K562 (cell line): Measurements from ENCODE around the gene IRAK2. TPM values are rescaled to one million over a fixed set of nuclear protein-coding genes. Genes with fewer than 3 reads are reported as not detected.

ENCODE experiments used
- ATAC-seq: fragments of 200-7000 bp; cut with Tn5 transposase; 3 replicates; pipeline ENCODE4 v1.9.1; 2020; ENCODE audit warnings: moderate library complexity
- BruUV-seq: library from RNA; stranded (reverse); fragments of 400-500 nt; replicated peaks from 2 replicates; lab custom pipeline; 2021; lab: Mats Ljungman, UMichigan
- CTCF ChIA-PET: fragments of 300-600 bp; formaldehyde crosslinking; extraction: SDS; loops from one replicate; lab custom pipeline; 2021; ENCODE audit warnings: low intra/inter-chr PET ratio; lab: Yijun Ruan, JAX
- POLR2A ChIA-PET: fragments of 300-600, 350-650 bp; sonication (Branson Sonifier 250); formaldehyde crosslinking; extraction: SDS; loops from one replicate; lab custom pipeline; 2021; ENCODE audit warnings: antibody characterized with exemption, inconsistent platforms; lab: Yijun Ruan, JAX
- DNase-seq, 4 experiments: peaks; one replicate each; pipeline versions ENCODE4 v3.0.0 to v3.0.0-alpha.2; 2011 to 2018; ENCODE audit warnings: low spot score in 3 of 4, mixed read lengths in 3 of 4; ENCODE audit errors: extremely low read depth in 1 of 4
- FAIRE-seq: peaks from 2 replicates; lab custom pipeline; 2011; peaks lifted over from hg19 to GRCh38; lab: Jason Lieb, UNC
- H2AFZ ChIP-seq: 2 replicates; pipeline ENCODE4 v1.6.0; 2011; ENCODE audit warnings: low read depth, low read length, control low read depth, inconsistent platforms
- H3K27ac ChIP-seq: fragments of 200-600 bp; 3 replicates; pipeline ENCODE4 v1.8.0; 2011; ENCODE audit warnings: low read depth, mild to moderate bottlenecking, control low read depth, inconsistent platforms, low read length, moderate library complexity, mixed read lengths; ENCODE audit errors: extremely low read depth
- H3K27me3 ChIP-seq, 2 experiments: fragments of 300-600 bp in 1 of 2; 2 replicates in 1 of 2; 3 replicates in 1 of 2; pipeline versions ENCODE4 v1.6.0 to v1.8.0; 2011; ENCODE audit warnings: inconsistent platforms in 2 of 2, low read length in 2 of 2, mild to moderate bottlenecking in 1 of 2, mixed read lengths in 1 of 2, moderate library complexity in 1 of 2; ENCODE audit not compliant: control insufficient read depth in 2 of 2, insufficient read depth in 2 of 2
- H3K36me3 ChIP-seq: fragments of 300-600 bp; 3 replicates; pipeline ENCODE4 v1.8.0; 2011; ENCODE audit warnings: mild to moderate bottlenecking, low read length, inconsistent platforms; ENCODE audit not compliant: control insufficient read depth, insufficient read depth
- H3K4me1 ChIP-seq, 2 experiments: fragments of 200-600 bp in 1 of 2; replicated peaks in 1 of 2; 2 replicates in 1 of 2; 3 replicates in 1 of 2; pipeline versions ENCODE4 v1.5.1 to v1.8.0; 2011; ENCODE audit warnings: inconsistent platforms in 2 of 2, low read length in 2 of 2, mild to moderate bottlenecking in 1 of 2, mixed read lengths in 1 of 2, moderate library complexity in 1 of 2; ENCODE audit not compliant: control insufficient read depth in 2 of 2, insufficient read depth in 2 of 2
- H3K4me2 ChIP-seq: 2 replicates; pipeline ENCODE4 v1.6.1; 2011; ENCODE audit warnings: low read length, control low read depth, inconsistent platforms, mixed read lengths; ENCODE audit not compliant: insufficient read depth
- H3K4me3 ChIP-seq: fragments of 200-600 bp; sonication (generic), shearing (Covaris generic); 2 replicates; pipeline ENCODE4 v1.5.1; 2016; ENCODE audit warnings: control low read depth, inconsistent platforms
- H3K79me2 ChIP-seq: fragments of 200-600 bp; 3 replicates; pipeline ENCODE4 v1.8.0; 2011; ENCODE audit warnings: low read length, inconsistent platforms; ENCODE audit not compliant: control insufficient read depth, insufficient read depth
- H3K9ac ChIP-seq, 2 experiments: 2 replicates each; pipeline versions ENCODE4 v1.6.0 to v1.6.1; 2011; ENCODE audit warnings: low read depth in 2 of 2, low read length in 2 of 2, control low read depth in 1 of 2, inconsistent platforms in 1 of 2, mild to moderate bottlenecking in 1 of 2, mixed read lengths in 1 of 2; ENCODE audit not compliant: insufficient read depth in 1 of 2
- H3K9me1 ChIP-seq: one replicate; pipeline ENCODE4 v1.6.0; 2011; ENCODE audit warnings: inconsistent platforms, mild to moderate bottlenecking, low read length, moderate library complexity; ENCODE audit not compliant: control insufficient read depth, insufficient read depth
- H3K9me3 ChIP-seq: replicated peaks from 2 replicates; pipeline ENCODE4 v1.5.1; 2011; ENCODE audit warnings: low read depth, low read length, inconsistent platforms; ENCODE audit not compliant: control insufficient read depth, insufficient read depth
- H4K20me1 ChIP-seq: replicated peaks from 2 replicates; pipeline ENCODE4 v1.6.1; 2011; ENCODE audit warnings: low read length, inconsistent platforms, mixed read lengths; ENCODE audit not compliant: control insufficient read depth, insufficient read depth
- JUN ChIP-seq, 2 experiments: sonication (generic) in 1 of 2; formaldehyde crosslinking in 1 of 2; IDR thresholded peaks; 2 replicates each; pipeline versions ENCODE4 v1.6.1 to v1.8.0; 2012 to 2022; ENCODE audit warnings: borderline replicate concordance in 2 of 2, mild to moderate bottlenecking in 2 of 2, improper control_type of control experiment in 1 of 2, low read depth in 1 of 2, low read length in 1 of 2, missing genetic modification reagents in 1 of 2
- L3MBTL2 ChIP-seq: fragments of 450-650 bp; IDR thresholded peaks from 2 replicates; pipeline ENCODE4 v1.6.1; 2016; ENCODE audit warnings: mild to moderate bottlenecking, moderate library complexity
- NCOA2 ChIP-seq, 2 experiments: fragments of 450-650 bp; IDR thresholded peaks; 2 replicates each; pipeline ENCODE4 v1.6.1; 2018; ENCODE audit warnings: mild to moderate bottlenecking in 2 of 2, moderate library complexity in 1 of 2; ENCODE audit not compliant: partially characterized antibody in 2 of 2
- NFIX ChIP-seq: fragments of 250-450 bp; sonication (Bioruptor Pico); IDR thresholded peaks from 2 replicates; pipeline ENCODE4 v1.4.0; 2020; ENCODE audit warnings: low read depth, mild to moderate bottlenecking, moderate library complexity
- NFXL1 ChIP-seq: fragments of 450-650 bp; formaldehyde crosslinking; IDR thresholded peaks from 2 replicates; pipeline ENCODE4 v1.4.0; 2021; ENCODE audit warnings: mild to moderate bottlenecking
- POLR2B ChIP-seq: fragments of 450-650 bp; IDR thresholded peaks from 2 replicates; pipeline ENCODE4 v1.6.1; 2018; ENCODE audit warnings: low read depth; ENCODE audit not compliant: partially characterized antibody
- PTRF ChIP-seq: fragments of 450-650 bp; IDR thresholded peaks from 2 replicates; pipeline ENCODE4 v1.6.1; 2016; ENCODE audit warnings: mild to moderate bottlenecking, missing genetic modification characterization, missing compliant biosample characterization
- SMAD1 ChIP-seq: fragments of 150-350 bp; IDR thresholded peaks from 2 replicates; pipeline ENCODE4 v1.6.1; 2014; ENCODE audit warnings: low read length, low read depth; ENCODE audit not compliant: partially characterized antibody
- SMARCA4 ChIP-seq: fragments of 450-650 bp; IDR thresholded peaks from 2 replicates; pipeline ENCODE4 v1.6.1; 2016
- ZFP1 ChIP-seq: fragments of 450-650 bp; formaldehyde crosslinking; IDR thresholded peaks from 2 replicates; pipeline ENCODE4 v1.4.0; 2020; ENCODE audit warnings: mild to moderate bottlenecking, mixed read lengths
- ZFX ChIP-seq: sonication (generic); formaldehyde crosslinking; IDR thresholded peaks from 2 replicates; pipeline ENCODE4 v1.8.0; 2022; ENCODE audit warnings: mild to moderate bottlenecking, missing genetic modification reagents, moderate library complexity
- ZNF561 ChIP-seq: fragments of 450-650 bp; formaldehyde crosslinking; conservative IDR thresholded peaks from 2 replicates; pipeline ENCODE4 v1.4.0; 2020; ENCODE audit warnings: mild to moderate bottlenecking, moderate library complexity
- ZNF639 ChIP-seq, 2 experiments: fragments of 200-800 bp in 1 of 2; sonication (Bioruptor generic) in 1 of 2; sonication (generic) in 1 of 2; formaldehyde crosslinking in 1 of 2; IDR thresholded peaks in 1 of 2; conservative IDR thresholded peaks in 1 of 2; 2 replicates each; pipeline versions ENCODE4 v1.5.0 to v1.6.1; 2016 to 2020; ENCODE audit warnings: missing compliant biosample characterization in 1 of 2, missing genetic modification characterization in 1 of 2, missing genetic modification reagents in 1 of 2
- WGBS: fragments of 100-300 bp; shearing (Covaris generic); methylation state at CpG from one replicate; pipeline ENCODE4 v1.1.6; 2016; ENCODE audit warnings: low coverage, mixed read lengths; ENCODE audit not compliant: insufficient coverage; ENCODE audit errors: missing lambda C conversion rate; 5-methylcytosine and 5-hydroxymethylcytosine counted together
- in situ Hi-C: fragments of 300-500 bp; cut with MboI; formaldehyde crosslinking; loops from 4 replicates; pipeline ENCODE4 v1.15.0; 2018; ENCODE audit warnings: inconsistent platforms, mixed read lengths
- intact Hi-C: fragments of 100-400 bp; cut with micrococcal nuclease; formaldehyde crosslinking; loops from 2 replicates; pipeline ENCODE4 v1.14.2; 2022
- polyA plus RNA-seq, 8 experiments: library from polyadenylated mRNA; depleted of rRNA in 4 of 8; stranded (reverse) in 5 of 8; unstranded in 3 of 8; fragments of >200 nt; fragmentation: Nextera tagmentation in 2 of 8; fragmentation: Illumina TruSeq in 1 of 8; extraction: Ambion mirVana in 2 of 8; extraction: Trizol in 1 of 8; gene quantifications; 2 replicates each; pipeline versions ENCODE4 v1.2.1 to v1.2.3, GENCODE V29; 2011 to 2014; ENCODE audit warnings: inconsistent platforms in 1 of 8, missing spikeins in 1 of 8
- total RNA-seq, 7 experiments: library from RNA; depleted of rRNA in 6 of 7; stranded (reverse); fragments of >200 nt in 6 of 7; fragmentation: Illumina TruSeq in 2 of 7; extraction: Trizol in 2 of 7; gene quantifications; 2 replicates each; pipeline versions ENCODE4 v1.2.1 to v1.2.3, GENCODE V29; 2011 to 2021; ENCODE audit warnings: low replicate concordance in 1 of 7
- TF ChIP-seq, protein P1 (sequence below): fragments of 450-650 bp; formaldehyde crosslinking; conservative IDR thresholded peaks from 2 replicates; pipeline ENCODE4 v1.4.0; 2022; ENCODE audit warnings: mild to moderate bottlenecking, missing genetic modification characterization
- TF ChIP-seq, protein P2 (sequence below): fragments of 450-650 bp; IDR thresholded peaks from 2 replicates; pipeline ENCODE4 v1.6.1; 2017; ENCODE audit warnings: antibody characterized with exemption
- TF ChIP-seq, protein P3 (sequence below): sonication (generic); formaldehyde crosslinking; IDR thresholded peaks from 2 replicates; pipeline ENCODE4 v1.8.1; 2023; ENCODE audit warnings: mild to moderate bottlenecking, missing genetic modification reagents

IRAK2 gene
- total and polyA plus RNA-seq, 9 of the 15 experiments (the other 6 are each of a cell fraction or from before 2014, with no cell fraction given), result 0.42 to 4.4 (median 2.7) TPM

GRCh38 chr3:10280571-10280970, 115.9 kb downstream of the IRAK2 start:
- BruUV-seq, result no TSS peak
- no peaks in the 10 kb centered on the region for H3K9me1 ChIP-seq

More at GRCh38 chr3:10280571-10280970, 115.9 kb downstream of the IRAK2 start:
- H4K20me1 ChIP-seq, result no peaks in the 10 kb centered on the region; the same call in 1 of the 2 replicates
- H3K36me3 ChIP-seq, result peaks cover 83% of the 10 kb centered on the region
- no peak for TF ChIP-seq POLR2B
- no peak for TF ChIP-seq PTRF (tag)
- no peak for TF ChIP-seq NCOA2 (IDR thresholded peaks at IDR 0.05; ENCODE audit: partially characterized antibody in 2 of 2)
- TF ChIP-seq L3MBTL2, result no peak
- TF ChIP-seq SMAD1, result no peak
- no peak for TF ChIP-seq ZFP1 (CRISPR knock-in tag)
- TF ChIP-seq JUN (IDR thresholded peaks at IDR 0.05; ENCODE audit: borderline replicate concordance, low read depth, low read length), result no peak
- no peak for TF ChIP-seq JUN (CRISPR knock-in tag; IDR thresholded peaks at IDR 0.05; ENCODE audit: borderline replicate concordance)
- TF ChIP-seq ZNF561 (CRISPR knock-in tag), result no peak
- TF ChIP-seq, protein P1, sequence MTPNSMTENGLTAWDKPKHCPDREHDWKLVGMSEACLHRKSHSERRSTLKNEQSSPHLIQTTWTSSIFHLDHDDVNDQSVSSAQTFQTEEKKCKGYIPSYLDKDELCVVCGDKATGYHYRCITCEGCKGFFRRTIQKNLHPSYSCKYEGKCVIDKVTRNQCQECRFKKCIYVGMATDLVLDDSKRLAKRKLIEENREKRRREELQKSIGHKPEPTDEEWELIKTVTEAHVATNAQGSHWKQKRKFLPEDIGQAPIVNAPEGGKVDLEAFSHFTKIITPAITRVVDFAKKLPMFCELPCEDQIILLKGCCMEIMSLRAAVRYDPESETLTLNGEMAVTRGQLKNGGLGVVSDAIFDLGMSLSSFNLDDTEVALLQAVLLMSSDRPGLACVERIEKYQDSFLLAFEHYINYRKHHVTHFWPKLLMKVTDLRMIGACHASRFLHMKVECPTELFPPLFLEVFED (CRISPR knock-in tag), result no peak
- no peak for TF ChIP-seq NFXL1
- no peak for TF ChIP-seq NFIX (CRISPR knock-in tag)
- TF ChIP-seq, protein P2, sequence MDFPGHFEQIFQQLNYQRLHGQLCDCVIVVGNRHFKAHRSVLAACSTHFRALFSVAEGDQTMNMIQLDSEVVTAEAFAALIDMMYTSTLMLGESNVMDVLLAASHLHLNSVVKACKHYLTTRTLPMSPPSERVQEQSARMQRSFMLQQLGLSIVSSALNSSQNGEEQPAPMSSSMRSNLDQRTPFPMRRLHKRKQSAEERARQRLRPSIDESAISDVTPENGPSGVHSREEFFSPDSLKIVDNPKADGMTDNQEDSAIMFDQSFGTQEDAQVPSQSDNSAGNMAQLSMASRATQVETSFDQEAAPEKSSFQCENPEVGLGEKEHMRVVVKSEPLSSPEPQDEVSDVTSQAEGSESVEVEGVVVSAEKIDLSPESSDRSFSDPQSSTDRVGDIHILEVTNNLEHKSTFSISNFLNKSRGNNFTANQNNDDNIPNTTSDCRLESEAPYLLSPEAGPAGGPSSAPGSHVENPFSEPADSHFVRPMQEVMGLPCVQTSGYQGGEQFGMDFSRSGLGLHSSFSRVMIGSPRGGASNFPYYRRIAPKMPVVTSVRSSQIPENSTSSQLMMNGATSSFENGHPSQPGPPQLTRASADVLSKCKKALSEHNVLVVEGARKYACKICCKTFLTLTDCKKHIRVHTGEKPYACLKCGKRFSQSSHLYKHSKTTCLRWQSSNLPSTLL, result no peak
- TF ChIP-seq ZNF639 (CRISPR knock-in tag; conservative IDR thresholded peaks at IDR 0.05 in 1 of 2, IDR thresholded peaks at IDR 0.05 in 1 of 2), result no peak
- TF ChIP-seq, protein P3, sequence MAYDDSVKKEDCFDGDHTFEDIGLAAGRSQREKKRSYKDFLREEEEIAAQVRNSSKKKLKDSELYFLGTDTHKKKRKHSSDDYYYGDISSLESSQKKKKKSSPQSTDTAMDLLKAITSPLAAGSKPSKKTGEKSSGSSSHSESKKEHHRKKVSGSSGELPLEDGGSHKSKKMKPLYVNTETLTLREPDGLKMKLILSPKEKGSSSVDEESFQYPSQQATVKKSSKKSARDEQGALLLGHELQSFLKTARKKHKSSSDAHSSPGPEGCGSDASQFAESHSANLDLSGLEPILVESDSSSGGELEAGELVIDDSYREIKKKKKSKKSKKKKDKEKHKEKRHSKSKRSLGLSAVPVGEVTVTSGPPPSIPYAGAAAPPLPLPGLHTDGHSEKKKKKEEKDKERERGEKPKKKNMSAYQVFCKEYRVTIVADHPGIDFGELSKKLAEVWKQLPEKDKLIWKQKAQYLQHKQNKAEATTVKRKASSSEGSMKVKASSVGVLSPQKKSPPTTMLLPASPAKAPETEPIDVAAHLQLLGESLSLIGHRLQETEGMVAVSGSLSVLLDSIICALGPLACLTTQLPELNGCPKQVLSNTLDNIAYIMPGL (CRISPR knock-in tag), result no peak
- TF ChIP-seq ZFX (CRISPR knock-in tag), result no peak
- no peak for TF ChIP-seq SMARCA4
- TF ChIP-seq, all 486 proteins: peak for 0
- intact Hi-C loops, result no loop called here
- H3K27ac ChIP-seq, result no peak overlapping the region; the same call in 2 of the 3 replicates
- ChIA-PET POLR2A (interaction anchor here (0.6 to 1.6 kb wide), 8 partner anchors 9 to 89 kb away, joined by 3 to 6 read pairs (median 4); partner anchors contain the start of gene GHRL), CTCF (interaction anchor here (0.6 to 1.2 kb wide), 2 partner anchors 452 to 564 kb away, joined by 4 read pairs; no protein-coding TSS in a partner anchor)
- no peak overlapping the region for H2AFZ ChIP-seq
- H3K27me3 ChIP-seq, result no peaks in the 10 kb centered on the region
- no peak overlapping the region for H3K4me3 ChIP-seq
- in situ Hi-C loops, result no loop called here
- H3K4me2 ChIP-seq, result no peak overlapping the region
- ATAC-seq (no peak), FAIRE-seq (no peak), DNase-seq (no peak)
- H3K79me2 ChIP-seq, result peaks cover 6% of the 10 kb centered on the region; the same call in 2 of the 3 replicates
- no peak overlapping the region for H3K9ac ChIP-seq
- 90% methylated on average over 6 of the region's 6 CpGs for WGBS
- H3K9me3 ChIP-seq, result no peaks in the 10 kb centered on the region
- H3K4me1 ChIP-seq, result peaks cover 10 to 14% of the 10 kb centered on the region in 2 experiments; a peak in 3 of 5 replicates
